Measurements from ENCODE around the gene GNAI3.

DNA sequence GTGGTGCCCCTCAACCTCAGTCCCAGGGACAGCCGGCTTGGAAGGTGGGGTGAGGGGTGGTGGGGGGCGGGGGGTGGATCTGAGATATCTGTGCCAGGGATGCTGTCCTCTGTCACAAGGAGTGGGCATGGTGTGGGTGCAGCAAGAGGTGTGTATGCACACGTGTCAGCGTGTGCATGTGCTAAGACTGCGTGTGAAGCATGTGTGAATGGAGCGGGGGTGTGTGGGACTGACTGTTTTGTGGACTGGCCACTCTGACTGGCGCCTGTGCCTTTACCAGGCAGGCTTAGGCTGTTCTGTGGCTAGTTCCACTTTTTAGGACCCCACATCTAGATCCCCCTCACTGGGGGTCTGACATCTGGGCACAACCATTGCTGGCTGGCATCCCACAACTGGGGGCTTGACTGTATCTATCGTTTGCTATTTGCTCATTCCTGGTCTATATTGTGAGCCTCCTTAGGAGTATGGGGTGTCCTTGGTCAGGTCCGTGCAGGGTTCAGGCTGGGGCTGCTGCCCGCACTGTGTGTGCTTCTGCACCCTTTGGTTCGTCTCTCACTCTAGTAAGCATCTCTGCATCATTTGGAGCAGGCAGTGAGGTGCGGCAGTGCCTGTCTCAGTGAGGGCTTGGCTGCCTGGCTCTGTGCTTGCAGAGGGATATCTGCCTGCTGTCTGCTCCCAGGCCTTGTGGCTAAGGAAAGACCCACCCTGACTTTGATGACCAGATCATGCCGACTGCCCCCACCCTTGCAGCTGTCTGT is 73.1 kb downstream of the GNAI3 start:
- TF ChIP-seq CTCF (conservative IDR thresholded peaks at IDR 0.05) (no peak), EZH2 (IDR thresholded peaks at IDR 0.05; ENCODE audit: low read depth) (no peak)

All from PC-9 (cell line).